Natural killer cell (primary cell): ENCODE measurements around the gene ERBB4. TPM values are rescaled to one million over a fixed set of nuclear protein-coding genes. Genes with fewer than 3 reads are reported as not detected.

Source experiments
- ATAC-seq, 3 donors: fragments of 150-1000 bp in 2 of 3; fragments of 200-7000 bp in 1 of 3; cut with Tn5 transposase; 1 replicate in 1 of 3; 2 replicates in 2 of 3; pipeline ENCODE4 v1.10.0; 2021; ENCODE audit warnings: mild to moderate bottlenecking in 2 of 3, moderate library complexity in 2 of 3
- DNase-seq, 2 donors: peaks; one replicate each; pipeline versions ENCODE4 v3.0.0 to v3.0.0-alpha.2; 2013 to 2021; ENCODE audit warnings: mixed read lengths in 1 of 2
- H3K27ac ChIP-seq: one replicate; pipeline ENCODE4 v1.5.1; 2013; ENCODE audit warnings: mild to moderate bottlenecking, low read length
- H3K27me3 ChIP-seq: one replicate; pipeline ENCODE4 v1.6.1; 2013; ENCODE audit warnings: low read length; ENCODE audit not compliant: control insufficient read depth, insufficient read depth
- H3K36me3 ChIP-seq: one replicate; pipeline ENCODE4 v1.6.1; 2013; ENCODE audit warnings: low read length; ENCODE audit not compliant: control insufficient read depth, insufficient read depth
- H3K4me1 ChIP-seq: one replicate; pipeline ENCODE4 v1.6.1; 2013; ENCODE audit warnings: low read length; ENCODE audit not compliant: control insufficient read depth, insufficient read depth
- H3K4me3 ChIP-seq: one replicate; pipeline ENCODE4 v1.5.1; 2013; ENCODE audit warnings: low read length
- H3K9me3 ChIP-seq: one replicate; pipeline ENCODE4 v1.6.1; 2013; ENCODE audit warnings: low read length; ENCODE audit not compliant: control insufficient read depth, insufficient read depth
- H3K27ac Mint-ChIP-seq, 2 donors: one replicate each; pipeline ENCODE4 v1.8.0; 2022; ENCODE audit warnings: mild to moderate bottlenecking in 2 of 2, mixed read lengths in 2 of 2, moderate library complexity in 1 of 2
- H3K27me3 Mint-ChIP-seq, 2 donors: one replicate each; pipeline ENCODE4 v1.8.0; 2022; ENCODE audit warnings: low read depth in 2 of 2, mixed read lengths in 2 of 2
- H3K36me3 Mint-ChIP-seq: one replicate; pipeline ENCODE4 v1.8.0; 2022; ENCODE audit warnings: mixed read lengths
- H3K4me1 Mint-ChIP-seq, 2 donors: one replicate each; pipeline ENCODE4 v1.8.0; 2022; ENCODE audit warnings: mixed read lengths in 2 of 2
- H3K4me3 Mint-ChIP-seq: one replicate; pipeline ENCODE4 v1.8.0; 2022; ENCODE audit warnings: mild to moderate bottlenecking, moderate library complexity, mixed read lengths
- H3K9me3 Mint-ChIP-seq, 2 donors: one replicate each; pipeline ENCODE4 v1.8.0; 2022; ENCODE audit warnings: mixed read lengths in 2 of 2
- WGBS: methylation state at CpG from one replicate; pipeline ENCODE4 v1.1.7; 2013; ENCODE audit warnings: missing lambda C conversion rate; ENCODE audit not compliant: insufficient coverage; 5-methylcytosine and 5-hydroxymethylcytosine counted together
- intact Hi-C: fragments of 100-400 bp; cut with micrococcal nuclease; formaldehyde crosslinking; loops from one replicate; pipeline ENCODE4 v1.14.2; 2022
- total RNA-seq, 4 donors: library from RNA; stranded (reverse); fragments of 120-200 nt in 1 of 4; gene quantifications; one replicate each; pipeline versions ENCODE4 v1.2.3 to v1.2.4, GENCODE V29; 2013 to 2022
- TF ChIP-seq, protein P1 (sequence below): fragments of 200-600 bp; IDR thresholded peaks from one replicate; pipeline ENCODE4 v1.8.0; 2022; ENCODE audit warnings: antibody characterized with exemption

The ERBB4 gene
- total RNA-seq, 3 donors from 2014 or later (not counting 1 experiment from before 2014, with no cell fraction given): 0.08 TPM; not detected in 2

DNA sequence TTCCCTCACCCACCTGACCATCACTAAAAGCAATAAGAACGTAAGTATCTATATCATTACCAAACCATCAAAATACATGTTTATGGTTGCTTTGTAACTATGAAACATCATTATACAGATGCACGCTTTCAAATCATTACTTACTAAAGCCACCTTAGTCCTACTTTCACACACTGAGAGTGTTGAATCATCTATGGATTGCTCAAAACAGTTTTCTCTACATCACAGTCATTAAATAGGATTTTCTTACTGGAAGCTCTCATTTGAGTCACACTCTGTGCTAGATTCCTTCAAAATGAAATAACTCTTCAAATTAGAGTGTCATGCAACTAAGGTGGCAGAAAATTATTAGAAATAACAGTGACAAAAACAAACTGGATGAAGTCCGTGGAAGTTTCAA lies 1103.8 kb downstream of the ERBB4 start:
- Mint-ChIP-seq H3K27ac (no peak overlapping the region), H3K27me3 (no peaks in the 10 kb centered on the region), H3K36me3 (no peaks in the 10 kb centered on the region), H3K4me1 (no peaks in the 10 kb centered on the region), H3K9me3 (peaks cover 0 to 3% of the 10 kb centered on the region in 2 donors), H3K4me3 (no peak overlapping the region)
- TF ChIP-seq, protein P1, sequence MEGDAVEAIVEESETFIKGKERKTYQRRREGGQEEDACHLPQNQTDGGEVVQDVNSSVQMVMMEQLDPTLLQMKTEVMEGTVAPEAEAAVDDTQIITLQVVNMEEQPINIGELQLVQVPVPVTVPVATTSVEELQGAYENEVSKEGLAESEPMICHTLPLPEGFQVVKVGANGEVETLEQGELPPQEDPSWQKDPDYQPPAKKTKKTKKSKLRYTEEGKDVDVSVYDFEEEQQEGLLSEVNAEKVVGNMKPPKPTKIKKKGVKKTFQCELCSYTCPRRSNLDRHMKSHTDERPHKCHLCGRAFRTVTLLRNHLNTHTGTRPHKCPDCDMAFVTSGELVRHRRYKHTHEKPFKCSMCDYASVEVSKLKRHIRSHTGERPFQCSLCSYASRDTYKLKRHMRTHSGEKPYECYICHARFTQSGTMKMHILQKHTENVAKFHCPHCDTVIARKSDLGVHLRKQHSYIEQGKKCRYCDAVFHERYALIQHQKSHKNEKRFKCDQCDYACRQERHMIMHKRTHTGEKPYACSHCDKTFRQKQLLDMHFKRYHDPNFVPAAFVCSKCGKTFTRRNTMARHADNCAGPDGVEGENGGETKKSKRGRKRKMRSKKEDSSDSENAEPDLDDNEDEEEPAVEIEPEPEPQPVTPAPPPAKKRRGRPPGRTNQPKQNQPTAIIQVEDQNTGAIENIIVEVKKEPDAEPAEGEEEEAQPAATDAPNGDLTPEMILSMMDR: no peak
- Histone ChIP-seq H3K9me3 (no peaks in the 10 kb centered on the region), H3K4me3 (no peak overlapping the region), H3K27me3 (no peaks in the 10 kb centered on the region), H3K4me1 (no peaks in the 10 kb centered on the region), H3K27ac (no peak overlapping the region), H3K36me3 (no peaks in the 10 kb centered on the region)
- intact Hi-C loops: no loop called here
- 79% methylated on average over 3 of the region's 3 CpGs for WGBS
- no peak for DNase-seq
- ATAC-seq: no peak

GRCh38 chr2:211429256-211429920 lies 1109.2 kb downstream of the ERBB4 start:
- Histone ChIP-seq H3K4me3 (no peak overlapping the region), H3K9me3 (no peaks in the 10 kb centered on the region), H3K27me3 (no peaks in the 10 kb centered on the region), H3K36me3 (no peaks in the 10 kb centered on the region), H3K4me1 (no peaks in the 10 kb centered on the region), H3K27ac (no peak overlapping the region)
- intact Hi-C loops: no loop called here
- Mint-ChIP-seq H3K9me3 (peaks cover 0 to 3% of the 10 kb centered on the region in 2 donors), H3K4me1 (no peaks in the 10 kb centered on the region), H3K27me3 (no peaks in the 10 kb centered on the region), H3K36me3 (no peaks in the 10 kb centered on the region), H3K27ac (no peak overlapping the region), H3K4me3 (no peak overlapping the region)
- WGBS: 87% methylated on average over 3 of the region's 3 CpGs
- ATAC-seq (no peak), DNase-seq (no peak)
- TF ChIP-seq, protein P1: no peak

DNA sequence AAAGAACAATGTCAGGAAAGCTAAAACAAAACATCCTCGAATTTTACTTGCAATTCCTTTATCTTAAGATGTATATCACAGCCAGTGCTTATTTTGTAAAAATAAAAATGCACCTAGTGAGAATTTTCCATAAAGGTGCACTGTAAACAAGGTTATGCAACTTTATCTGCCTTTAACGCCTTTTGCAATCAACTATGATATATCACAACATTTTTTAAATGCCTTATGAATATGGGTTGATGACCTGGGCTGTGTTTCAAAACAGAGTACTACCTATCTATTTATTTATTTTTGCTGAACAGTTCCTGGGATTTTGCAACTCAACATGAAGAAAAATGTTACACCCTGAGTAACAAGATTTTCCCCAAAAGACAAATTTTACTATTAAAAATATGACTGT lies 1112.4 kb downstream of the ERBB4 start:
- no peaks in the 10 kb centered on the region for H3K27me3 Mint-ChIP-seq

More for the DNA sequence above, 1112.4 kb downstream of the ERBB4 start:
- no CpG with 5 or more reads among the region's 2 CpGs for WGBS
- no peak overlapping the region for H3K27ac Mint-ChIP-seq
- H3K4me3 Mint-ChIP-seq: no peak overlapping the region
- no peak overlapping the region for H3K4me3 ChIP-seq
- TF ChIP-seq, protein P1: no peak
- no peaks in the 10 kb centered on the region for H3K36me3 Mint-ChIP-seq
- H3K4me1 ChIP-seq: no peaks in the 10 kb centered on the region
- no peaks in the 10 kb centered on the region for H3K27me3 ChIP-seq
- no peaks in the 10 kb centered on the region for H3K36me3 ChIP-seq
- DNase-seq (no peak), ATAC-seq (no peak)
- no peaks in the 10 kb centered on the region for H3K9me3 Mint-ChIP-seq
- no peaks in the 10 kb centered on the region for H3K4me1 Mint-ChIP-seq
- no peaks in the 10 kb centered on the region for H3K9me3 ChIP-seq
- intact Hi-C loops: no loop called here
- H3K27ac ChIP-seq: no peak overlapping the region
